HPDE6-E6E7 (cell line): ENCODE measurements around the gene OMP.
"Not testable (repeated sequence)": the region's sequence is repeated elsewhere in the genome, so short reads cannot be mapped to it uniquely, and the experiment has no call there.

Source experiments
- DNase-seq: peaks from one replicate; pipeline ENCODE4 v3.0.0; 2011; ENCODE audit warnings: missing footprints; ENCODE audit errors: extremely low spot score

OMP gene

DNA sequence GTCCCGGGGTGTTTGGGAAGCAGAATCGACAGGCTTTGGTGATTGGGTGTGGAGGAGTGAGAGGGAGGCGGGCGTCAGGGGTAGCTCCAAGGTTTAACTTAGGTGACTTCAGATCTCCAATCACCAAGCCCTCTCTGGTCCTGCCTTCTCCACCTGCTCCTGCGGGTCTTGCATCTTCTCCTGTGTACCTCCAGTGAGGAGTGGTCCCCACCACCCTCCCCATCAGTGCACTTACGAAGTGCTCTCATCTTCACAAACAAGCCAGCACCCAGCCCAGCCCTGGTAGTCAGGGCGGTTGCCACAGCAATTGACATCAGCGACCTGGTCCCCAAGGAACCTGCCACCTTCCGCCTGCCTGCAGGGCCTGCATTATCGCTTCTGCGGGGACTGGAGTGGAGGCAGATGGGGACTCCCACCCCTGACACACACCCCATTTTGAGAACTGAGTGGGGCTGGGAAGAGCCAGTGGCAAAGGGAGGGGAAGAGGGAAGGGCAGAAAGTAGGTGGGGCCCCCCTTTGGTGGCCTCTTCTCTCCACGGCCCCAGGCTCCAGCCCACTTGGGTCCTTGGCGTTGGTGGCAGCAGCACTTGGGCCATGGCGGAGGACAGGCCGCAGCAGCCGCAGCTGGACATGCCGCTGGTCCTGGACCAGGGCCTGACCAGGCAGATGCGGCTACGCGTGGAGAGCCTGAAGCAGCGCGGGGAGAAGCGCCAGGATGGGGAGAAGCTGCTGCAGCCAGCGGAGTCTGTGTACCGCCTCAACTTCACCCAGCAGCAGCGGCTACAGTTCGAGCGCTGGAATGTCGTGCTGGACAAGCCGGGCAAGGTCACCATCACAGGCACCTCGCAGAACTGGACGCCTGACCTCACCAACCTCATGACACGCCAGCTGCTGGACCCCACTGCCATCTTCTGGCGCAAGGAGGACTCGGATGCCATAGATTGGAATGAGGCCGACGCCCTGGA lies at the start of gene OMP:
Gene OMP (plus strand): TSS at position 595 of the 965 bp plus-strand sequence. CDS start 0 bp downstream, at position 595.
- DNase-seq: no peak

GRCh38 chr11:77053217-77054015 lies 49.2 kb upstream of the OMP start:
- no peak for DNase-seq

DNA sequence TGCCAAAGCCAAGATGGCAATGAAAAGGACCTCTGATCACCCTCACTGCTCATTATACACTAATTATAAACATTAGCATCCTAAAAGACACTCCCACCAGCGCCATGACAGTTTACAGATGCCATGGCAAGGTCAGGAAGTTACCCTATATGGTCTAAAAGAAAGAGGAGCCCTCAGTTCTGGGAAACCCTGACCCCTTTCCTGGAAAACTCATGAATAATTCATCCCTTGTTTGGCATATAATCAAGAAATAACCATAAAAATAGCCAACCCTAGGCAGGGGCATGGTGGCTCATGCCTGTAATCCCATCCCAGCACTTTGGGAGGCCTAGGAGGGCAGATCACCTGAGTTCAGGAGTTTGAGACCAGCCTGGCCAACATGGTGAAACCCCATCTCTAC lies 48.6 kb upstream of the OMP start:
- DNase-seq: no peak

DNA sequence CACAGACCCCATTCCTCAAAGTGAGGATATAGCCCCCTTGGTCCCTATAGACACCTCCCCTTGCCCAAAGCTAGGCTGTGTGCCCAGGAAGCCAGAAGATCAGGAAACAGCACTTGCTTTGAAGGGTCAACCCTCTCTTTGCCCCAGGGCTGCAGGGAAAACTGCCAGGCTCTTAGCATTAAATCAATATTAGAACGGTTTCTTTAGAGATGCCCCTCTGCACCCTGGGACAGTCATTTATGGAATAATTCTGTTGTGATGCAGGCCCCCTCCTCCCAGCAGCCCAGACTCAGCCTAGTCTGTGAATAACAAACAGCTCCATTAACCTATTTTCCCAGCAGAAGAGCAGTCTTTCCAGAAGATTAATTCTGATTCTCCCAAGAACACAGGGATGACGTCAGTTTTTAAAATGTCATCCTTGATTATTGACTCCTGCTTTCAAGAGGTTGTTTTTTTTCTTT lies 47.5 kb upstream of the OMP start:
- DNase-seq: no peak

- no peak for DNase-seq
Observed at GRCh38 chr11:77055913-77056312, 46.7 kb upstream of the OMP start.

- DNase-seq: no peak
Observed at GRCh38 chr11:77056814-77057402, 45.7 kb upstream of the OMP start.

DNA sequence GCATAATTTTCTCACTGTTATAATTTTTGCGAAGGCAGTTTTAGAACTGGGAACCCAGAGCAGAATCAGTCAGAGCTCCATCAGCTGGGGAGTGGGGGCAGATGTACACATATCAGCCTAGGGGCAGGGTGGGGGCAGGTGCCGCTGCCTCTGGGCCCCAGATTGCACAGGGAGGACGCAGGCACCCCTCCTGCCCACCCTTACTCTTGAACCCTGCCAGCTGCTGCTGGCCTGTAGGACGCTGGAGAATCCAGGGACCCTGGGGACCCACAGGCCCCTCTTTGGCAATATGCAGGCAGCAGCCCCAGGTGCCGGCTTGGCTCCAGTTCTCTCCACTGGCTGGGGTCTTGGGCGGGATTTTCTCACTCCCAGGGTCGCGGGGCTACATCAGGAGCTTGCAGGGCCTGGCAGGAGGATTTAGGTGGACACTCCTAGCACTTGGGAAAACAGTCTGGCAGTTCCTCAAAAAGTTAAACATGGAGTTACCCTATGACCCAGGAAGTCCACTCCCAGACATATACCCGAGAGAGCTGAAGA lies 44.6 kb upstream of the OMP start:
- DNase-seq: no peak

GRCh38 chr11:77058900-77059299 lies 43.7 kb upstream of the OMP start:
- DNase-seq: no peak

- no peak for DNase-seq
Observed at GRCh38 chr11:77059806-77060205, 42.8 kb upstream of the OMP start.

DNA sequence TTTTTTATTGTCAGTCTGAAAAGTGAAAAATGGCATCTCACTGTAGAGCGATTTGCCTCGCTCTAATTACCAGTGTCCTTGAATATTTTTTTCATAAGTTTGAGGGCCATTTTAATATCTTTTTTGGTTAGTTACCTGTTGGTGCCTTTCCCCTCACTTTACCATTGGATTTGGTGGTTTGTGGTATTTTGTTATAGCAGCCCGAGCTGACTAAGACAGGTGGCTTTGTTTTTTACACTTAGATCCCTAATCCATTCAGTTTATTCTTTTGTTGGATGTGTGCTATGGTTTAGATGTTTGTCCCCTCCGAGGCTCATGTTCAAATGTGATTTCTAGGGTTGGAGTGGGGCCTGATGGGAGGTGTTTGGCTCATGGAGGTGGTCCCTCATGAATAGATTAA lies 42.4 kb upstream of the OMP start:
- DNase-seq: no peak

GRCh38 chr11:77061258-77061657 lies 41.4 kb upstream of the OMP start:
- DNase-seq: not testable (repeated sequence)

DNA sequence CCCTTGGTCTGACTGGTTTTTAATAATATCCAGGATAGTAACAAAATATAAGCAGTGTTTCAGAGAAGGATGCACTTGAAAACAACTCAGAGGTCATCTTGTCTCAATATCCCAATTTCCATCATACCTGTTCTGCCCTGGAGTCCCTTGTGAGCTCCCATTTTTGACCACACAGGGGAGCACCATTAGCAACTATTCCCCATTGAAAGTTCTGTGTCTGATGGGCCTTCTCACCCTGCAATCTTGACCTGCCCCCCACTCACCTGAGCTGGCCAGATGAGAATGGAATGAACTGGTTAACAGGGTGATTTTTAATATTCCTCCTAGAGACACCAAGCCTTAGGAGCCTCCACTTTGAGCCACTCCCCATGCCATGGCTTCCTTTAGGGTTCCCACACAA lies 39.7 kb upstream of the OMP start:
- DNase-seq: no peak

GRCh38 chr11:77063407-77063806 lies 39.2 kb upstream of the OMP start:
- DNase-seq: no peak

DNA sequence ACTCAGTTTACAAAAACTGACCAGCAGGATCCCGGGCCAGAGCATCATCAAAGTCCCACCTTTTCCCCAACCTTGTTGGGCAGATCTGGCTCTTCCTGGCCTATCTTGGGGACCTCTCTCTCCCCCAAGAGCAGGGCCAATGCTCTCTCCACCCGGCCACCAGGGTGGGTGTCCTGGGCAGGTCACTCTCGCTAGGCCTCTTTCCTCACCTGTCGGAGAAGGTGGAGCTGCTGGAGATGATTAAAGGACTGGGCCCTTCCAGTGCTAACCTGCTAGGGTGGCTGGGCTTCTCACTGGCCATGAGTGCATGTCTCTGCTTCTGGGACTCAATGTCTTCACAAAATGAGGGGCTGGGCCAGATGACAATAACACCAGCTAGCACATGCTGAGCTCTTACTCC lies 38.8 kb upstream of the OMP start:
- no peak for DNase-seq

GRCh38 chr11:77064648-77065217 lies 37.9 kb upstream of the OMP start:
- DNase-seq: no peak

DNA sequence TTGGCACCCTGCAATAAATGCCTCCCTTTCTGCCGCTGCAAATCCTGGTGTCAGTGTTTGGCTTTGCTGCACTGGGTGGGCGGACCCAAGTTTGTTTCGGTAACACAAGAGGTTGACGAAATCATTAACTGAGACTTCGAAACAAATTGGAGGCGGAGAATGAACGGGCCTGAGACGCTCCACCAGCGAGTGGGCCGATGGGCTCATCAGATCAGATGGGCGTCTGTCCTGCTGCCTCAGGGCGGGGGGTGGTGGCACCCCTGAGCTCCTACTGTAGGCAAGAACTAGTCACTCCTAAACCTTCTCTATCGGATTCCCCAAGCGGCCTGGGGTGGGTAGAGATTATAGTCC lies 36.8 kb upstream of the OMP start:
- no peak for DNase-seq

DNA sequence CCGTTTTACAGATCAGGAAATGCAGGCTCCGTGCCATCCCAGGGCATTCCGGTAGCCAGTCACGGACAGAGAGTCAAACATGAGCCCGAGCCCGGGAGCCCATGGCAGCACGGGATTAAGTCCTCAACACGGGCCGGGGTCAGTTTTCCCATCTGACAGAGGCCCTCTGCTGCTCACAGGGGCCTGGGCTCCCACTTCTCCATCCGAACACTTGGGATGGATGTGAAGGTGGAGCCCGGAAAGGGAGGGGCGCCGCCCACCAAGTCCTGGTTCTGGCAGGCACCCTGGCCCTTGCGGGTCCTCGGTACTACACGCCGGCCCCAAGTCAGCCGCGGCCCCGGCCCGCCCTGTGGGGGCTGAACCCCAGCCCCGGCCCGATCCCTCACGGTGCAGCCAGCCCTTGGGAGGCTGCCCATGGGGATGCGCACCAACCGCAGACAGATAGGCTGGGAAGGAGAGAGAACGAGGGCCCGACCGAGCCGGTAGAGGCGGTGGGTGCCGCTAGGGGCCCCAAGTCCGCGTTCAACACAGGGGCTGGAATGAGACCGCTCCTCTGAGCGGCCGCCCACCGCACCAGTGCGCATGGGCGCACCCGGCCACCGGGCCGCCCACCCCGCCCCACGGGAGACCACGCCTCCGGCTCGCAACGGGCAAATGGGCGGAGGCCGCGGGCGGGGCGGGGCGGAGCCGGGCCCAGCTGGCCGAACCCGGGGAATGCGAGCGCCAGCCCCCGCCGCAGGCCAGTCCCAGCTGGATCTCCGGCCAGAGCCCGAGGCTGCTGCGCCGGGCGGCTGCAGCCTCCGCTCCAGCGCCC lies 36.2 kb upstream of the OMP start, which contains the start of gene CAPN5:
Gene CAPN5 (plus strand): TSS at position 743 of the 814 bp plus-strand sequence. CDS start 17,916 bp downstream, outside the sequence.
- peak; percentile 86 for DNase-seq

- DNase-seq: no peak
Observed at GRCh38 chr11:77067861-77068443, 34.7 kb upstream of the OMP start.

- DNase-seq: no peak
Observed at GRCh38 chr11:77068457-77069335, 33.9 kb upstream of the OMP start.
